HepG2 (cell line): ENCODE data around the gene ACE. TPM values are rescaled to one million over a fixed set of nuclear protein-coding genes. Genes with fewer than 3 reads are reported as not detected.
"Not testable (repeated sequence)": the region's sequence is repeated elsewhere in the genome, so short reads cannot be mapped to it uniquely, and the experiment has no call there.

Source experiments
- ATAC-seq: fragments of 200-7000 bp; cut with Tn5 transposase; 3 replicates; pipeline ENCODE4 v1.9.1; 2020; ENCODE audit warnings: mild to moderate bottlenecking, moderate library complexity
- BruUV-seq: library from RNA; stranded (reverse); fragments of 400-500 nt; replicated peaks from 2 replicates; lab custom pipeline; 2021; lab: Mats Ljungman, UMichigan
- CTCF ChIA-PET: fragments of 300-600 bp; formaldehyde crosslinking; extraction: SDS; loops from one replicate; lab custom pipeline; 2021; ENCODE audit warnings: low total read pairs, inconsistent platforms, low intra/inter-chr PET ratio; lab: Yijun Ruan, JAX
- POLR2A ChIA-PET: fragments of 350-600 bp; sonication (Branson Sonifier 250); formaldehyde crosslinking; loops from one replicate; lab custom pipeline; 2020; ENCODE audit warnings: antibody characterized with exemption, inconsistent platforms; lab: Yijun Ruan, JAX
- DNase-seq: peaks from one replicate; pipeline ENCODE4 v3.0.0-alpha.2; 2015; ENCODE audit warnings: low spot score
- FAIRE-seq: peaks from 3 replicates; lab custom pipeline; 2011; peaks lifted over from hg19 to GRCh38; lab: Jason Lieb, UNC
- H2AFZ ChIP-seq: one replicate; pipeline ENCODE4 v1.6.1; 2011; ENCODE audit warnings: low read length, inconsistent platforms
- H3K27ac ChIP-seq: fragments of 300-600 bp; 3 replicates; pipeline ENCODE4 v1.8.0; 2011; ENCODE audit warnings: mixed run types, mild to moderate bottlenecking, mixed read lengths, low read length, inconsistent platforms; ENCODE audit not compliant: insufficient read depth; ENCODE audit errors: extremely low read length
- H3K27me3 ChIP-seq, 2 experiments: fragments of 200-600 bp in 1 of 2; 2 replicates in 1 of 2; 3 replicates in 1 of 2; pipeline versions ENCODE4 v1.6.0 to v1.8.0; 2011; ENCODE audit warnings: low read length in 2 of 2, mild to moderate bottlenecking in 2 of 2, moderate library complexity in 2 of 2, inconsistent platforms in 1 of 2; ENCODE audit not compliant: insufficient read depth in 2 of 2, control insufficient read depth in 1 of 2
- H3K36me3 ChIP-seq, 2 experiments: fragments of 200-600 bp in 1 of 2; replicated peaks in 1 of 2; 2 replicates in 1 of 2; 3 replicates in 1 of 2; pipeline versions ENCODE4 v1.5.1 to v1.8.0; 2011; ENCODE audit warnings: low read length in 2 of 2, inconsistent platforms in 1 of 2; ENCODE audit not compliant: insufficient read depth in 2 of 2, control insufficient read depth in 1 of 2
- H3K4me1 ChIP-seq: 2 replicates; pipeline ENCODE4 v1.5.1; 2012; ENCODE audit warnings: low read length, inconsistent platforms; ENCODE audit not compliant: insufficient read depth
- H3K4me2 ChIP-seq: 2 replicates; pipeline ENCODE4 v1.6.0; 2011; ENCODE audit warnings: low read depth, low read length, inconsistent platforms
- H3K4me3 ChIP-seq, 3 experiments: fragments of 200-600 bp in 1 of 3; sonication (generic), shearing (Covaris generic) in 1 of 3; replicated peaks in 1 of 3; 2 replicates each; pipeline ENCODE4 v1.5.1; 2011 to 2016; ENCODE audit warnings: low read length in 3 of 3, inconsistent platforms in 2 of 3, low read depth in 2 of 3, mild to moderate bottlenecking in 2 of 3, control low read depth in 1 of 3, mixed read lengths in 1 of 3; ENCODE audit not compliant: insufficient read depth in 1 of 3
- H3K79me2 ChIP-seq: one replicate; pipeline ENCODE4 v1.6.1; 2011; ENCODE audit warnings: low read length, inconsistent platforms; ENCODE audit not compliant: insufficient read depth
- H3K9ac ChIP-seq: 2 replicates; pipeline ENCODE4 v1.6.0; 2011; ENCODE audit warnings: mild to moderate bottlenecking, low read depth, low read length, inconsistent platforms; ENCODE audit not compliant: insufficient read depth
- H3K9me3 ChIP-seq: 2 replicates; pipeline ENCODE4 v1.5.1; 2012; ENCODE audit warnings: mild to moderate bottlenecking, low read length
- H4K20me1 ChIP-seq: 2 replicates; pipeline ENCODE4 v1.6.0; 2011; ENCODE audit warnings: inconsistent platforms, mild to moderate bottlenecking, low read length, moderate library complexity; ENCODE audit not compliant: insufficient read depth
- AGO1 ChIP-seq: fragments of 200-400 bp; formaldehyde crosslinking; IDR thresholded peaks from 2 replicates; pipeline ENCODE4 v1.6.1; 2017; ENCODE audit warnings: mild to moderate bottlenecking, low read depth, low read length, moderate library complexity; ENCODE audit not compliant: poor library complexity, severe bottlenecking
- EEA1 ChIP-seq: sonication (generic); formaldehyde crosslinking; IDR thresholded peaks from 2 replicates; pipeline ENCODE4 v1.5.1; 2020; ENCODE audit warnings: mild to moderate bottlenecking, missing genetic modification reagents, borderline replicate concordance
- FOXP1 ChIP-seq, 2 experiments: fragments of 450-650 bp in 1 of 2; IDR thresholded peaks; 2 replicates each; pipeline ENCODE4 v1.6.1; 2017 to 2018; ENCODE audit warnings: antibody characterized with exemption in 1 of 2
- GATA4 ChIP-seq: sonication (generic); IDR thresholded peaks from 2 replicates; pipeline ENCODE4 v1.6.1; 2016; ENCODE audit warnings: antibody characterized with exemption, low read depth, borderline replicate concordance
- HMG20B ChIP-seq: conservative IDR thresholded peaks from 2 replicates; pipeline ENCODE4 v1.6.1; 2016; ENCODE audit warnings: missing genetic modification reagents, missing compliant biosample characterization
- KAT7 ChIP-seq: IDR thresholded peaks from 2 replicates; pipeline ENCODE4 v1.6.1; 2018; ENCODE audit warnings: borderline replicate concordance, missing compliant biosample characterization
- MTA3 ChIP-seq: sonication (generic); formaldehyde crosslinking; IDR thresholded peaks from 2 replicates; pipeline ENCODE4 v1.4.0; 2020; ENCODE audit warnings: missing genetic modification reagents
- NCOA1 ChIP-seq: sonication (generic); formaldehyde crosslinking; IDR thresholded peaks from 2 replicates; pipeline ENCODE4 v1.9.0; 2021; ENCODE audit warnings: missing genetic modification reagents
- PBX2 ChIP-seq: IDR thresholded peaks from 2 replicates; pipeline ENCODE4 v1.6.1; 2016; ENCODE audit warnings: control low read depth
- SRSF9 ChIP-seq: fragments of 200-400 bp; formaldehyde crosslinking; IDR thresholded peaks from 2 replicates; pipeline ENCODE4 v1.6.1; 2018; ENCODE audit warnings: borderline replicate concordance, mild to moderate bottlenecking, low read depth, low read length; ENCODE audit not compliant: insufficient read depth, poor library complexity, severe bottlenecking
- TBX2 ChIP-seq: sonication (generic); formaldehyde crosslinking; IDR thresholded peaks from 2 replicates; pipeline ENCODE4 v1.5.0; 2020; ENCODE audit warnings: missing genetic modification reagents, mild to moderate bottlenecking, borderline replicate concordance
- YY1 ChIP-seq: IDR thresholded peaks from 2 replicates; pipeline ENCODE4 v1.6.1; 2011; ENCODE audit warnings: low read length, low read depth, moderate library complexity, mild to moderate bottlenecking; ENCODE audit not compliant: insufficient read depth, insufficient replicate concordance
- ZFY ChIP-seq: sonication (generic); formaldehyde crosslinking; IDR thresholded peaks from 2 replicates; pipeline ENCODE4 v1.4.0; 2020; ENCODE audit warnings: missing genetic modification reagents
- ZMYM2 ChIP-seq: sonication (generic); formaldehyde crosslinking; IDR thresholded peaks from 2 replicates; pipeline ENCODE4 v1.8.0; 2022; ENCODE audit warnings: mild to moderate bottlenecking, missing genetic modification reagents
- ZNF17 ChIP-seq: sonication (generic); formaldehyde crosslinking; IDR thresholded peaks from 2 replicates; pipeline ENCODE4 v1.5.0; 2020; ENCODE audit warnings: mild to moderate bottlenecking, missing genetic modification reagents
- ZNF431 ChIP-seq: sonication (generic); formaldehyde crosslinking; IDR thresholded peaks from 2 replicates; pipeline ENCODE4 v1.9.0; 2022; ENCODE audit warnings: missing genetic modification reagents, low read depth, mild to moderate bottlenecking, borderline replicate concordance
- ZNF460 ChIP-seq: sonication (generic); formaldehyde crosslinking; IDR thresholded peaks from 2 replicates; pipeline ENCODE4 v1.5.1; 2020; ENCODE audit warnings: missing genetic modification reagents, mild to moderate bottlenecking, borderline replicate concordance
- WGBS: methylation state at CpG from one replicate; pipeline ENCODE4 v1.1.6; 2017; ENCODE audit warnings: low lambda C conversion rate; 5-methylcytosine and 5-hydroxymethylcytosine counted together
- in situ Hi-C: cut with HindIII; loops from 2 replicates; pipeline ENCODE4 v1.10.0; 2017; ENCODE audit warnings: low pct_unique_long_range_greater_than_20kb; ENCODE audit not compliant: extremely low pct_ligation_motif_present
- intact Hi-C: fragments of 100-400 bp; cut with micrococcal nuclease; formaldehyde crosslinking; loops from one replicate; pipeline ENCODE4 v1.10.0; 2022; ENCODE audit not compliant: unreplicated experiment
- polyA plus RNA-seq, 8 experiments: library from polyadenylated mRNA; depleted of rRNA in 3 of 8; stranded (reverse) in 7 of 8; unstranded in 1 of 8; fragments of >200 nt; fragmentation: Illumina TruSeq in 4 of 8; extraction: Trizol in 4 of 8; gene quantifications; 2 replicates each; pipeline versions ENCODE4 v1.2.1 to v1.2.3, GENCODE V29; 2011 to 2016; ENCODE audit warnings: low read depth in 4 of 8, missing spikeins in 1 of 8, mixed read lengths in 1 of 8; ENCODE audit not compliant: insufficient read depth in 1 of 8
- total RNA-seq, 5 experiments: library from RNA; depleted of rRNA; stranded (reverse); fragments of >200 nt; fragmentation: Illumina TruSeq; extraction: Trizol; gene quantifications; 2 replicates each; pipeline ENCODE4 v1.2.3, GENCODE V29; 2016; ENCODE audit warnings: low read depth in 1 of 5
- TF ChIP-seq, protein P1 (sequence below): sonication (generic); formaldehyde crosslinking; IDR thresholded peaks from 2 replicates; pipeline ENCODE4 v1.5.1; 2020; ENCODE audit warnings: mild to moderate bottlenecking, missing genetic modification reagents, borderline replicate concordance

Gene ACE
- total and polyA plus RNA-seq, 2 of the 13 experiments (the other 11 are each of a cell fraction or from before 2014, with no cell fraction given), result 0.08 to 0.13 TPM

DNA sequence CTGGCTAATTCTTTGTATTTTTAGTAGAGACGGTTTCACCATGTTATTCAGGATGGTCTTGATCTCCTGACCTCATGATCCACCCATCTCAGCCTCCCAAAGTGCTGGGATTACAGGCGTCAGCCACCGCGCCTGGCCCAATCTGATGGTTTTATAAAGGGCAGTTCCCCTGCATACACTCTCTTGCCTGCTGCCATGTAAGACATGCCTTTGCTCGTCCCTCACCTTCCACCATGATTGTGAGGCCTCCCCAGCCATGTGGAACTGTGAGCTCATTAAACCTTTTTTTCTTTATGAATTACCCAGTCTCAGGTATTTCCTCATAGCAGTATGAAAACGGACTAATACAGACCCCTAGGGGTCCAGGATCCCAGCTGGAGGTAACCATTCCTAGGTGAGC lies 8.8 kb upstream of the ACE start:
- H4K20me1 ChIP-seq, H3K9ac ChIP-seq, H3K4me3 ChIP-seq, BruUV-seq, in situ Hi-C loops, DNase-seq, ATAC-seq, H3K9me3 ChIP-seq, H3K79me2 ChIP-seq, H3K36me3 ChIP-seq, H3K27ac ChIP-seq, POLR2A ChIA-PET, H3K4me2 ChIP-seq, H3K4me1 ChIP-seq, CTCF ChIA-PET, H2AFZ ChIP-seq, intact Hi-C loops, FAIRE-seq: not testable (repeated sequence)
- peaks cover 2 to 27% of the 10 kb centered on the region in 2 experiments; a peak in 4 of 5 replicates for H3K27me3 ChIP-seq
- peak; percentile 68; the same call in 1 of the 2 replicates for TF ChIP-seq ZNF431 (CRISPR knock-in tag)
- WGBS, result 49% methylated on average over 6 of the region's 6 CpGs

DNA sequence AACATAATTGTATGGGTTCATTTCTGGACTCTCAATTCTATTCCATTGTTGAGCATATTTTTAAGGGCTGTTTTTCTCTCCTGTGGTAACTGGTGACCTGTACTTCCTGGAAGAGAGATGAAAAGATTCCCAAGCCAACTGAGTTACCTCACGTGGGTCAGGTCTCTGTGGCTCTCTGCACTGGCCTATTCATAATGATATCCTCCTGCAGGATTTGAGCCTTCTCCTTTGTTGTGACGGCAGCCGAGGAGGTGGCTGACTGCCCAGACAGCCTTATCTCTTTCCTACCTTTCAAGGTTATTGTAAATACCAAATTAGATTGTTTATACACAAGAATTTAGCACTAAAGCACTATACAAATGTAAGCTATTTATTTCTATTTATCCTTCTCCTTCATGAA lies 2.7 kb upstream of the ACE start:
- ChIA-PET CTCF (no interaction called here), POLR2A (no interaction called here)
- intact Hi-C loops (no loop called here), in situ Hi-C loops (no loop called here)
- peaks cover 3% of the 10 kb centered on the region; the same call in 1 of the 2 replicates for H4K20me1 ChIP-seq
- H3K4me1 ChIP-seq, result peaks cover 27% of the 10 kb centered on the region
- H2AFZ ChIP-seq, result no peak overlapping the region
- H3K36me3 ChIP-seq, result no peaks in the 10 kb centered on the region
- H3K4me3 ChIP-seq, result no peak overlapping the region
- H3K27me3 ChIP-seq, result peaks cover 18 to 63% of the 10 kb centered on the region in 2 experiments
- no peak overlapping the region for H3K4me2 ChIP-seq
- H3K9ac ChIP-seq, result no peak overlapping the region
- H3K27ac ChIP-seq, result no peak overlapping the region
- WGBS, result 0% methylated on average over 3 of the region's 3 CpGs
- no peak for FAIRE-seq
- no peak for DNase-seq
- no peaks in the 10 kb centered on the region for H3K9me3 ChIP-seq
- ATAC-seq, result no peak
- no TSS peak for BruUV-seq
- no peaks in the 10 kb centered on the region for H3K79me2 ChIP-seq
- no peak for TF ChIP-seq GATA4
- TF ChIP-seq ZNF17, result no peak
- TF ChIP-seq, protein P1, sequence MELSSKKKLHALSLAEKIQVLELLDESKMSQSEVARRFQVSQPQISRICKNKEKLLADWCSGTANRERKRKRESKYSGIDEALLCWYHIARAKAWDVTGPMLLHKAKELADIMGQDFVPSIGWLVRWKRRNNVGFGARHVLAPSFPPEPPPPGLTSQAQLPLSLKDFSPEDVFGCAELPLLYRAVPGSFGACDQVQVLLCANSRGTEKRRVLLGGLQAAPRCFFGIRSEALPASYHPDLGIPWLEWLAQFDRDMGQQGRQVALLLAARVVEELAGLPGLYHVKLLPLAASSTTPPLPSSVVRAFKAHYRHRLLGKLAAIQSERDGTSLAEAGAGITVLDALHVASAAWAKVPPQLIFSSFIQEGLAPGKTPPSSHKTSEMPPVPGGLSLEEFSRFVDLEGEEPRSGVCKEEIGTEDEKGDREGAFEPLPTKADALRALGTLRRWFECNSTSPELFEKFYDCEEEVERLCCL (CRISPR knock-in tag), result no peak
- no peak for TF ChIP-seq NCOA1 (CRISPR knock-in tag)
- no peak for TF ChIP-seq KAT7 (CRISPR knock-in tag)
- no peak for TF ChIP-seq YY1
- TF ChIP-seq ZMYM2 (CRISPR knock-in tag), result no peak
- no peak for TF ChIP-seq TBX2 (CRISPR knock-in tag)
- no peak for TF ChIP-seq MTA3 (CRISPR knock-in tag)
- TF ChIP-seq ZFY, result no peak
- TF ChIP-seq FOXP1 (IDR thresholded peaks at IDR 0.05), result no peak
- no peak for TF ChIP-seq FOXP1 (CRISPR knock-in tag; IDR thresholded peaks at IDR 0.05)
- no peak for TF ChIP-seq ZNF460 (CRISPR knock-in tag)
- TF ChIP-seq SRSF9, result no peak
- TF ChIP-seq HMG20B (CRISPR knock-in tag), result no peak
- no peak for TF ChIP-seq PBX2 (CRISPR knock-in tag)
- no peak for TF ChIP-seq AGO1
- TF ChIP-seq EEA1 (CRISPR knock-in tag), result no peak
